GM19023 (cell line): Measurements from ENCODE around the gene MYBPC2.

ENCODE experiments used
- ATAC-seq: cut with Tn5 transposase; IDR thresholded peaks from one replicate; pipeline ENCODE4 v1.9.1; 2021; ENCODE audit warnings: mild to moderate bottlenecking, moderate library complexity; ENCODE audit not compliant: unreplicated experiment

The MYBPC2 gene

DNA sequence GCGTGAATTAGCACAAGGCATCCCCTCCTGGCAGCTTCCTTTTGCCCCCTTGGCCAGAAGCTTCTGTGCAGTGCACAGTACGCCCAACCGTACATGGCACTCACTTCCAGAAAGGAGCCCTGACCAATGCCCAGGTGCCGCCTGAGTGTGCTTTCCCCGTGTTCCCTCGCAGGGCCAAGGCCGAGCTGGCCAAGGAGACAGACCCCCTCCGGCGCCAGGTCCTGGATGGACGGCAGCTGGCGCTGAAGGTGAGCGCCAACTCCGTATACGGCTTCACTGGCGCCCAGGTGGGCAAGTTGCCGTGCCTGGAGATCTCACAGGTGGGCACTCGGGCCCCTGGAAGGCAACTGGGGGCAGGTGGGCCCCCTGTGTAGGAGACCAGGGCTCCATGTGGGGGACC lies 23.3 kb upstream of the MYBPC2 start:
- ATAC-seq = no peak

DNA sequence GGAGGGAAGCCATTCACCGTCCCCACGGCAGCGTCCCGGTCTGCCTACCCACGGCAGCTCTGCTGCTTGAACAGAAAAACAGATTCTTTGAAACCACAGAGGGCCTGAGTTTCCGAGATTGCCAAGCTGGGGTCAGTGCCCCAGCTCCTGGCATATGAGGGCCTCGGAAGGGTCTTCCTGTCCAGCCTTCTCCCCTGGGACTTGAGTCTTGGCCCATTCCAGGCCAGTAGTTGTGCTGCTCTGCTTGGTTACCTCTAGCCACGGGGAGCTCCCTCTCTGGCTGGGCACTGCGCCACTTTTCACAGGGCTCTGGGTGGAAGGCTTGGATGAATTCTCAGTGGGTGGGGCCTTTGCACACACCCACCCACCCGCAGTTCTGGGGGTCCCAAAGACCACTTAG lies 22.6 kb upstream of the MYBPC2 start:
- no peak for ATAC-seq

GRCh38 chr19:50412419-50412818 lies 20.3 kb upstream of the MYBPC2 start:
- no peak for ATAC-seq

DNA sequence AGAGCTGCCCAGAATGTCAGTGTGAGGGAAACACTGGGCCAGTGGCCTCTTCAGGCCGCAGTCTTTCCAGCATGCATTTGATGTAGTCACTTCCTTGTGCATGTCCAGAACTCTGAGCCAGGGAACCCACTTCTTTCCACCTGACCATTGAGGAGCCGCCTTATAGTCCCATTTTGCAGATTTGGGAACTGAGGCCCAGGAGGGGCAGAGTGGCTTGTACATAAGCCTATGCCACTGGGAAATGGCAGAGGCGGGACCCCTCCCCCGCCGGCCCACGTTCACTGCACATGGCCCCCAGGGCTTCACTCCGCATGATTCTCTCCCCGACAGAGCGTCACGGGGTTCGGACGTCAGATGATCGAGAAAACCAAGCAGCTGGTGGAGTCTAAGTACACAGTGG lies 19.6 kb upstream of the MYBPC2 start:
- no peak for ATAC-seq

GRCh38 chr19:50413531-50413930 lies 19.2 kb upstream of the MYBPC2 start:
- no peak for ATAC-seq

DNA sequence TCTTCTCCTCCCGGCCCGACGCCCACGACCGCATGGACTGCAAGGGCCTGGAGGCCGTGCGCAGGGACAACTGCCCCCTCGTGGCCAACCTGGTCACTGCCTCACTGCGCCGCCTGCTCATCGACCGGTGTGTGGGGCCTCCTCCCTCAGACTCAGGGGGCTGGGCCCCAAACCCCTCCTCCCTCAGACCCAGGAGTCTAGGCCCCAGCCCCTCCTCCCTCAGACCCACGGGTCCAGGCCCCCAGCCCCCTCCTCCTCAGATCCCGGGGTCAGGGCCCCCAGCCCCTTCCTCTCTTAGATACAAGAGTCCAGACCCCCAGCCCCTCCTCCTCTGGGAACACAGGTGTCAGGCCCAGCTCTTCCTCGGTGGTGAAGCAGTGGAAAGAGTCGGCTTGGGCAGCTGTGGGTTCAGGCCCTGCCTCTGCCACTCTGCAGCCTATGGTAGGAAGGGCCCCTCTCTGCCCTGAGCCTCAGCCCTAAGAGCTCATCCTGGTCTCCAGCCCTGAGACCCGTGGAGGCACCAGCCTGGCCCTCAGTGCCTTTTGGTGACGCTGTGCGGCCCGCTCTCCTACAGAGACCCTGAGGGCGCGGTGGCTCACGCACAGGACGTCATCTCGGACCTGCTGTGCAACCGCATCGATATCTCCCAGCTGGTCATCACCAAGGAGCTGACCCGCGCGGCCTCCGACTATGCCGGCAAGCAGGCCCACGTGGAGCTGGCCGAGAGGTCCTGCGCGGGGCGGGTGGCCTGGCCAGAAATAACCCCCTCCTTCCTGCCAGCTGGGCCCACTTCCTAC lies 17.6 kb upstream of the MYBPC2 start:
- peak; percentile 15 for ATAC-seq

DNA sequence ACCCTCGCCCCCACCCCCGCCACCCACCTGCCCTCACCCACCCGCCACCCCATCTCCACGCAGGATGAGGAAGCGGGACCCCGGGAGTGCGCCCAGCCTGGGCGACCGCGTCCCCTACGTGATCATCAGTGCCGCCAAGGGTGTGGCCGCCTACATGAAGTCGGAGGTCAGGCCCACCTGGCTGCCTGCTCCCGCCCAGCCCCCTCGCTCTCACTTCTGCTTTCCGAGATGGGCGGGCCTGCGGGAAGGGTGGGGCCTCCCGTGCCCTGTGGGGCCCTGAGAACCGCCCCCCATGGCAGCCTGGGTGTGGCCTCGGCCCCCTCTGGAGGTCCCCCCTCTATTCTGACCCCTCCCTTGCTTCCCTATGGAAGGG lies 17.0 kb upstream of the MYBPC2 start:
- peak; percentile 58 for ATAC-seq

DNA sequence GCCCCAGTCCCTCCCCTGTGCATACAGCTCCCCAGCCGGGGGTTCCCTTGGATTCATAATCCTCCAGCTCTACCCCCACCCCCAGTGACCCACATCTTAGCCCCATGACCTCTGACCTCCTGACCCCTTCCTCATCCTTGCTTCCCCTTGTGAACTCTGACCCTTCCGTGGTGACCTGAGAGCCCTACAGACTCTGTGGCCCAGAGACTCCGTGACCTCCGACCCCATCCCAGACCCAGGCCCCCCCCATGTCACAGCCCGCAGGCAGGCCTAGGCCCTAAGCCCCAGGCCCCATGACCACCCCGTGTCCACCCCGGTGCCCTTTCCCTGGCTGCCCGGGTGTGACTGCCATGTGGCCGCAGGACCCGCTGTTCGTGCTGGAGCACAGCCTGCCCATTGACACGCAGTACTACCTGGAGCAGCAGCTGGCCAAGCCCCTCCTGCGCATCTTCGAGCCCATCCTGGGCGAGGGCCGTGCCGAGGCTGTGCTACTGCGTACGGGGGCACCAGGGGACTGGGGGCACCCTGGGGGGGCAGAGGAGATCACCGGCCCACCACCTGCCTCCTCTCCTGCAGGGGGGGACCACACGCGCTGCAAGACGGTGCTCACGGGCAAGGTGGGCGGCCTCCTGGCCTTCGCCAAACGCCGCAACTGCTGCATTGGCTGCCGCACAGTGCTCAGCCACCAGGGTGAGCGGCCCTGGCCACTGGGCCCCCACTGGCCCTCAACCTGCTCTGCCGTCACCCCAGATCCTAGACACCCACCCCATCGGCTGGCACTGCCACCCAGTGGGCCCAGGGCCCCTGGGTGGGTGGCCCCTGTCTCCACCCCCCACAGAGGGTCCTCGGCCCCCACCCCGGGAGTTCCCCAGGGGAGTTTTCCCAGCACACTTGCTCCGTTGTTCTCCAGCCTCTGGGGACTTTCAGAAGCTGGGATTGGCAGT lies 16.4 kb upstream of the MYBPC2 start:
- ATAC-seq = no peak

GRCh38 chr19:50417111-50418081 lies 15.3 kb upstream of the MYBPC2 start:
- no peak for ATAC-seq

DNA sequence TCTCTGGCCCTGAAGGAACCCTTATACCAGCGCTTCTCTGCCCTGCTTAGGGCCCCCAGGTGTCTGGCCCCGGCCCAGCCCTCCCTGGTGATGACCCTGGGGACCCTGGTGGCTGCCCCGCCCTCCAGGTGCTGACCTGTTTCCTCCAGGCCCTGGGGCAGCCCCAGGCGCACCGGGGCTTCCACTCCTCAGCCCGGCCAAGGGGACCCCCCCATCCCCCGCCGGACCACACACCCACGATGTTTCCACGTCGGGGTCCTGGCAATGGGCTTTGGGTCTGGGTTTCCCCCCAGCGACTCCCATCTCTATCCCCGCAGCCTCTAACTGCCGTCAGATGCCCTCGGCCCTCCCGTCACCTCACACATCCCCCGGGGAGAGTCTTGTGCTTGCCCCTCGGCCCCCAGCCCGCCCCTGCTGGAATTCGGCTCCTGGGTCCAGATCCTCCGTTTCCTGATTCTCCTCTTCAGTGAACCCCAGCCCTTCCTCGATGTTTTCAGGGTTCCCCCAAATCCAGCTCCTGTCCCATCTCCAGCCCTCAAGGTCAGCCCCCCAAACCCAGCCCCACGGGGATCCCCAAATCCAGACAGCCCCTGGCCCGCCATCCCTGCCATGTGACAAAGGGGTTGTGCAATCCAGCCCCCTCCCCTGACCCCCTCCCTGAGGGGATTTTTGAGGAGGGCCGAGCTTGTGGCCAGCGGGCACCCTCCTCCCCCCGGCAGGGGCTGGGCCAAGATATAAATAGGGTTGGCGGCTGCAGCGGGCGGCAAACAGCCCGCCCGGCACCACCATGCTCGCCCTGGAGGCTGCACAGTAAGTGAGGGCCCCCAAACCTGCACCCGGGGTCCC lies 14.3 kb upstream of the MYBPC2 start, which contains the start of gene SPIB:
TSS of gene SPIB (plus strand) at position 763 of the 846 bp plus-strand sequence. CDS start at position 788, 25 bp downstream.
- ATAC-seq = no peak

DNA sequence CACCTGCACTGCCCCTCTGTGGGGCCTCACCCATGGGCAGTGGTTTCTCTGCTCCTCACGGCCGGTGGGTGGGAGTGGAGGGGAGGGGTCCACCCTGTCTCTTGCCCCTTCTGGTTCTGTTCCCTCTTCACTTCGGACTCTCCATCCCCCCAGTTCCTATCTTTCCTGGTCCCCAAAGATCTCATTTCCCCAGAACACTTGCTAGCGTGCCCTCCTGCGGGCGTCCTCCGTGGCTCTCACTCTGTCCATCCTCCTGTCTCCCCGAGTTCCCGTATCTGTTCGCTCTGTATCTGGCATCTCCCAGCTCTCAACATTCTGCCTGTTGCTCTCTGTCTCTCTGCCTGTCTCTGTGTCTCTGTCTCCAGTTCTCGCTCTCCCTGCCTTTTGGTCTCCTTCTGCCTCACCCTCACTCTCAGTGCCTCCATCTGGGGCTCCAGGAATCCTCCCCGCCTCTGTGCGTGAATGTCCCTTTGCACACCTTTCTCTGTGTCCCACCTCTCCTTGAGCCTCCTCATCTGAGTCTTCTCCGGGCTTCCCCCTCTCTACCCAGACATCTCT lies 13.6 kb upstream of the MYBPC2 start:
- no peak for ATAC-seq

DNA sequence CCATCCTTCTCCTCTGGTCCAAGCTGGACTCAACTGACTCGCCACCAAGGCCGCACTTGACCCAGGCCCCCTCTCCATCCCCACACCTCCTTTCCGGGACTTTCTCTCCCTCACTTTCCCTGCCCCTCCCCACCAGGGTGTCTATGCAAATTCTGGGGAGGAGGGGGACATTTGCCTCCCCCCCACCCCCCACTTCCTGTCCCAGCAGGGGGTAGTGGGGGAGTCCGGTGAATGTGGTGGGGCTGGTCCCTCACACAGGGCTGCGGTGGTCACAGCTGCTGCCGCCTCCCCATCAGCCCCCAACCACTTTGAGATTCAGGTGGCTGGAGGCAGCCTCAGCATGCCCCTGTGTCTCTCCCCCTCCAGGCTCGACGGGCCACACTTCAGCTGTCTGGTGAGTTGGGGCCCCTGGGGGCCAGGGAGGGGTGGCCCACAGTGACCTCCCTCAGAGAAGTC lies 13.1 kb upstream of the MYBPC2 start:
- no peak for ATAC-seq

DNA sequence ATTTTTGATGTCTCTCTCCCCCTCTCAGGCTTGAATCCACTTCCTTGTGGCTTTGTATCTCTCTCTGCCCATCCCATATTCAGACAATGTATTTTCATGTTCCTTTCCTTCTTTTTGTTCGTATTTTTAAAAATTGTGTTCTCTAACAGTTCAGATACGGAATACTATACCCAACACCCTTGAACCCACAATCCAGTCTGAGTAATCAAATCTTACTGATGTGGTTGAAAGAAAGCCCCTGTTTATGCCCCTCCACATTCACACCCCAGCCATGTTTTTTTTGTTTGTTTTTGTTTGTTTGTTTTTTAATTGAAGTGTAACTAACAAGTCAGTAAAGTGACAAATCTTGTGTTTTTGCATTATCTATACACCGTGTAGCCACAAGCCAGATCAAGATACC lies 12.6 kb upstream of the MYBPC2 start:
- ATAC-seq = no peak

- ATAC-seq = no peak
Observed at GRCh38 chr19:50420808-50421207, 11.9 kb upstream of the MYBPC2 start.

DNA sequence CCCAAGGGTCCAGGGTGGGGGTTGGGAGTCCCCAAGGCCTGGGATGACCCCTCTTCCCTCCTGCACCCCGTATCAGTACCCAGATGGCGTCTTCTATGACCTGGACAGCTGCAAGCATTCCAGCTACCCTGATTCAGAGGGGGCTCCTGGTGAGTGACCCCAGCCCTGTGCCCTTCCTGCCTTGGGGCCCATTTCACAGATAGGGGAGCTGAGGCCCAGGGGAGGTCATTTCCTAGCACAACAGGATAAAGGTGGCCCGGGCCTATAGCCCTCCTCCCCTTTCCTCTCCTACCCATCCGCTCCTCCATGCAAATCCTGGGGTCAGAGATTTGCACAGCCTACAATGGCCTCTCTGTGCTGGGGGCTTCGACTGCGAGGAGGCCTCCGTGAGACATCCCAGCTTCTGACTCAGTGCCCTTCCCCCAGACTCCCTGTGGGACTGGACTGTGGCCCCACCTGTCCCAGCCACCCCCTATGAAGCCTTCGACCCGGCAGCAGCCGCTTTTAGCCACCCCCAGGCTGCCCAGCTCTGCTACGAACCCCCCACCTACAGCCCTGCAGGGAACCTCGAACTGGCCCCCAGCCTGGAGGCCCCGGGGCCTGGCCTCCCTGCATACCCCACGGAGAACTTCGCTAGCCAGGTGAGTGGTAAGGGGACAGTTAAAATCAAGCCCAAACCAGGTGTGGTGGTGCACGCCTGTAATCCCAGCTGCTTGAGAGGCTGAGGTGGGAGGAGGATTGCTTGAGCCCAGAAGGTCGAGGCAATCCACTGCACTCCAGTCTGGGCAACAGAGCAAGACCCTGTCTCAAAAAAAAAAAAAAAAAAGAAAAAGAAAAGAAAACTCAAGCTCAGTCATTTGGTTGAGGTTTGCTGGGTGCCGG lies 10.1 kb upstream of the MYBPC2 start:
- no peak for ATAC-seq

- ATAC-seq = no peak
Observed at GRCh38 chr19:50423279-50424113, 9.2 kb upstream of the MYBPC2 start.

- ATAC-seq = no peak
Observed at GRCh38 chr19:50425581-50425980, 7.1 kb upstream of the MYBPC2 start.
